ENCODE data around the gene PODXL2.

PODXL2 gene

GRCh38 chr3:127628788-127629466, at the start of gene PODXL2:
TSS of gene PODXL2 (plus strand) at chr3:127629185. CDS start at chr3:127629220, 35 bp downstream.
- FAIRE-seq (no peak), DNase-seq (ENCODE audit: insufficient read length, low spot score) (peak; percentile 56)

- no peak for DNase-seq (ENCODE audit: insufficient read length, low spot score)
- FAIRE-seq = no peak
Measured at GRCh38 chr3:127580327-127581060, 48.5 kb upstream of the PODXL2 start.

- no peak for FAIRE-seq
- no peak for DNase-seq (ENCODE audit: insufficient read length, low spot score)
Measured at GRCh38 chr3:127584734-127585133, 44.3 kb upstream of the PODXL2 start.

GRCh38 chr3:127585163-127585812, 43.7 kb upstream of the PODXL2 start:
- no peak for DNase-seq (ENCODE audit: insufficient read length, low spot score)
- FAIRE-seq = peak; percentile 64

GRCh38 chr3:127585813-127586413, 43.1 kb upstream of the PODXL2 start:
- DNase-seq (ENCODE audit: insufficient read length, low spot score) (no peak), FAIRE-seq (no peak)

- DNase-seq (ENCODE audit: insufficient read length, low spot score) = no peak
- FAIRE-seq = no peak
Measured at GRCh38 chr3:127587876-127588275, 41.1 kb upstream of the PODXL2 start.

- DNase-seq (ENCODE audit: insufficient read length, low spot score) (peak; percentile 26), FAIRE-seq (peak; percentile 72)
Measured at GRCh38 chr3:127588806-127589577, 40.0 kb upstream of the PODXL2 start.

- FAIRE-seq = no peak
- no peak for DNase-seq (ENCODE audit: insufficient read length, low spot score)
Measured at GRCh38 chr3:127589600-127590281, 39.2 kb upstream of the PODXL2 start.

GRCh38 chr3:127590282-127590592, 38.7 kb upstream of the PODXL2 start:
- DNase-seq (ENCODE audit: insufficient read length, low spot score) = peak; percentile 44
- no peak for FAIRE-seq

- FAIRE-seq (peak; percentile 96), DNase-seq (ENCODE audit: insufficient read length, low spot score) (peak; percentile 91)
Measured at GRCh38 chr3:127590593-127591465, 38.2 kb upstream of the PODXL2 start, which contains the start of gene TPRA1. TSS of gene TPRA1 (minus strand) at chr3:127590733. CDS start at chr3:127580146, 10,587 bp downstream.

- DNase-seq (ENCODE audit: insufficient read length, low spot score) = no peak
- no peak for FAIRE-seq
Measured at GRCh38 chr3:127593178-127593577, 35.8 kb upstream of the PODXL2 start.

- DNase-seq (ENCODE audit: insufficient read length, low spot score) (no peak), FAIRE-seq (no peak)
Measured at GRCh38 chr3:127595303-127595702, 33.7 kb upstream of the PODXL2 start.

GRCh38 chr3:127597020-127597771, 31.8 kb upstream of the PODXL2 start:
- no peak for DNase-seq (ENCODE audit: insufficient read length, low spot score)
- no peak for FAIRE-seq

- FAIRE-seq (no peak), DNase-seq (ENCODE audit: insufficient read length, low spot score) (no peak)
Measured at GRCh38 chr3:127598841-127599570, 30.0 kb upstream of the PODXL2 start.

GRCh38 chr3:127600749-127601456, 28.1 kb upstream of the PODXL2 start:
- DNase-seq (ENCODE audit: insufficient read length, low spot score) (no peak), FAIRE-seq (no peak)

GRCh38 chr3:127604035-127604434, 24.9 kb upstream of the PODXL2 start:
- DNase-seq (ENCODE audit: insufficient read length, low spot score) (no peak), FAIRE-seq (peak; percentile 84)

GRCh38 chr3:127604546-127605165, 24.3 kb upstream of the PODXL2 start:
- no peak for FAIRE-seq
- no peak for DNase-seq (ENCODE audit: insufficient read length, low spot score)

Data from GM19239 (cell line).